ENCODE measurements around the gene CYFIP2. TPM values are rescaled to one million over a fixed set of nuclear protein-coding genes. Genes with fewer than 3 reads are reported as not detected.

Gene CYFIP2
- total and polyA plus RNA-seq, 2 donors (not counting 1 experiment from before 2014, with no cell fraction given), result 5.0 to 27.6 TPM

- H3K9ac ChIP-seq (ENCODE audit: insufficient read depth, low read length), result no peak overlapping the region
- TF ChIP-seq EZH2 (IDR thresholded peaks at IDR 0.05; ENCODE audit: low read length, missing control alignments), result no peak
- TF ChIP-seq, protein P1, sequence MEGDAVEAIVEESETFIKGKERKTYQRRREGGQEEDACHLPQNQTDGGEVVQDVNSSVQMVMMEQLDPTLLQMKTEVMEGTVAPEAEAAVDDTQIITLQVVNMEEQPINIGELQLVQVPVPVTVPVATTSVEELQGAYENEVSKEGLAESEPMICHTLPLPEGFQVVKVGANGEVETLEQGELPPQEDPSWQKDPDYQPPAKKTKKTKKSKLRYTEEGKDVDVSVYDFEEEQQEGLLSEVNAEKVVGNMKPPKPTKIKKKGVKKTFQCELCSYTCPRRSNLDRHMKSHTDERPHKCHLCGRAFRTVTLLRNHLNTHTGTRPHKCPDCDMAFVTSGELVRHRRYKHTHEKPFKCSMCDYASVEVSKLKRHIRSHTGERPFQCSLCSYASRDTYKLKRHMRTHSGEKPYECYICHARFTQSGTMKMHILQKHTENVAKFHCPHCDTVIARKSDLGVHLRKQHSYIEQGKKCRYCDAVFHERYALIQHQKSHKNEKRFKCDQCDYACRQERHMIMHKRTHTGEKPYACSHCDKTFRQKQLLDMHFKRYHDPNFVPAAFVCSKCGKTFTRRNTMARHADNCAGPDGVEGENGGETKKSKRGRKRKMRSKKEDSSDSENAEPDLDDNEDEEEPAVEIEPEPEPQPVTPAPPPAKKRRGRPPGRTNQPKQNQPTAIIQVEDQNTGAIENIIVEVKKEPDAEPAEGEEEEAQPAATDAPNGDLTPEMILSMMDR (conservative IDR thresholded peaks at IDR 0.05 in 1 of 2, IDR thresholded peaks at IDR 0.05 in 1 of 2; ENCODE audit: low read depth in 1 of 2, low read length in 2 of 2), result no peak
- H3K27me3 ChIP-seq (ENCODE audit: control insufficient read depth, insufficient read depth, low read length), result no peaks in the 10 kb centered on the region
- H3K4me2 ChIP-seq (ENCODE audit: extremely low read depth, insufficient read depth, low read length), result no peak overlapping the region
- no peak overlapping the region for H3K27ac ChIP-seq (ENCODE audit: insufficient read depth, low read length)
- H3K9me3 ChIP-seq (ENCODE audit: control insufficient read depth, insufficient read depth, low read depth, low read length), result no peaks in the 10 kb centered on the region
- no peak overlapping the region for H3K4me3 ChIP-seq (replicated peaks in 1 of 4; ENCODE audit: control extremely low read depth in 1 of 4, insufficient read depth in 1 of 4, low read depth in 3 of 4, low read length in 4 of 4)
- DNase-seq (ENCODE audit: low read depth in 2 of 2), result no peak
- no peaks in the 10 kb centered on the region for H4K20me1 ChIP-seq (ENCODE audit: control insufficient read depth, extremely low read depth, insufficient read depth, low read length)
- no peaks in the 10 kb centered on the region for H3K79me2 ChIP-seq (ENCODE audit: control insufficient read depth, insufficient read depth, low read length)
- H3K36me3 ChIP-seq (ENCODE audit: control insufficient read depth, insufficient read depth, low read length), result no peaks in the 10 kb centered on the region
- no peak overlapping the region for H2AFZ ChIP-seq (ENCODE audit: low read length)
- H3K4me1 ChIP-seq (ENCODE audit: control insufficient read depth, extremely low read depth, insufficient read depth, low read length), result peaks cover 4% of the 10 kb centered on the region
These were observed 97.1 kb downstream of the CYFIP2 start for GRCh38 chr5:157362982-157363381.

DNA sequence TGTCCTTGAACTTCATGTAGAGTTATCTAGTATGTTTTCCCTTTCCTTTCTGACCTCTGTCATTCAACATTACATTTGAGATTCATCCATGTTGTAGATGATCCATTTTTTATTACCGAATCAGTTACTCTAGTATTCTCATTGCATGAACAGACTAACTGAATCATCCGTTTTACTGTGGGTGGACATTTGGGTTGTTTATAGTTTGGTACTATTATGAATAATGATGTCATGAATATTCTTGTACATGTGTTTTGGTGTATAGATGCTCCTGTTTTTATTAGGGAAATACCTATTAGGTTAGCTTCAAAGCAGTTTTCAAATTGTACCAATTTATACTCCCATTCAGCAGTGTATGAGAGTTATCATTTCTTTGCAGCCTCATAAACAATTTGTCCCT is 99.8 kb downstream of the CYFIP2 start:
- Histone ChIP-seq H3K9ac (ENCODE audit: insufficient read depth, low read length) (no peak overlapping the region), H3K79me2 (ENCODE audit: control insufficient read depth, insufficient read depth, low read length) (no peaks in the 10 kb centered on the region), H3K4me2 (ENCODE audit: extremely low read depth, insufficient read depth, low read length) (no peak overlapping the region), H3K27me3 (ENCODE audit: control insufficient read depth, insufficient read depth, low read length) (no peaks in the 10 kb centered on the region), H4K20me1 (ENCODE audit: control insufficient read depth, extremely low read depth, insufficient read depth, low read length) (no peaks in the 10 kb centered on the region), H3K4me3 (replicated peaks in 1 of 4; ENCODE audit: control extremely low read depth in 1 of 4, insufficient read depth in 1 of 4, low read depth in 3 of 4, low read length in 4 of 4) (no peak overlapping the region), H3K36me3 (ENCODE audit: control insufficient read depth, insufficient read depth, low read length) (no peaks in the 10 kb centered on the region), H2AFZ (ENCODE audit: low read length) (no peak overlapping the region), H3K4me1 (ENCODE audit: control insufficient read depth, extremely low read depth, insufficient read depth, low read length) (peaks cover 4% of the 10 kb centered on the region), H3K27ac (ENCODE audit: insufficient read depth, low read length) (no peak overlapping the region), H3K9me3 (ENCODE audit: control insufficient read depth, insufficient read depth, low read depth, low read length) (no peaks in the 10 kb centered on the region)
- DNase-seq (ENCODE audit: low read depth in 2 of 2), result no peak
- TF ChIP-seq EZH2 (IDR thresholded peaks at IDR 0.05; ENCODE audit: low read length, missing control alignments), result no peak
- TF ChIP-seq, protein P1 (conservative IDR thresholded peaks at IDR 0.05 in 1 of 2, IDR thresholded peaks at IDR 0.05 in 1 of 2; ENCODE audit: low read depth in 1 of 2, low read length in 2 of 2), result no peak

DNA sequence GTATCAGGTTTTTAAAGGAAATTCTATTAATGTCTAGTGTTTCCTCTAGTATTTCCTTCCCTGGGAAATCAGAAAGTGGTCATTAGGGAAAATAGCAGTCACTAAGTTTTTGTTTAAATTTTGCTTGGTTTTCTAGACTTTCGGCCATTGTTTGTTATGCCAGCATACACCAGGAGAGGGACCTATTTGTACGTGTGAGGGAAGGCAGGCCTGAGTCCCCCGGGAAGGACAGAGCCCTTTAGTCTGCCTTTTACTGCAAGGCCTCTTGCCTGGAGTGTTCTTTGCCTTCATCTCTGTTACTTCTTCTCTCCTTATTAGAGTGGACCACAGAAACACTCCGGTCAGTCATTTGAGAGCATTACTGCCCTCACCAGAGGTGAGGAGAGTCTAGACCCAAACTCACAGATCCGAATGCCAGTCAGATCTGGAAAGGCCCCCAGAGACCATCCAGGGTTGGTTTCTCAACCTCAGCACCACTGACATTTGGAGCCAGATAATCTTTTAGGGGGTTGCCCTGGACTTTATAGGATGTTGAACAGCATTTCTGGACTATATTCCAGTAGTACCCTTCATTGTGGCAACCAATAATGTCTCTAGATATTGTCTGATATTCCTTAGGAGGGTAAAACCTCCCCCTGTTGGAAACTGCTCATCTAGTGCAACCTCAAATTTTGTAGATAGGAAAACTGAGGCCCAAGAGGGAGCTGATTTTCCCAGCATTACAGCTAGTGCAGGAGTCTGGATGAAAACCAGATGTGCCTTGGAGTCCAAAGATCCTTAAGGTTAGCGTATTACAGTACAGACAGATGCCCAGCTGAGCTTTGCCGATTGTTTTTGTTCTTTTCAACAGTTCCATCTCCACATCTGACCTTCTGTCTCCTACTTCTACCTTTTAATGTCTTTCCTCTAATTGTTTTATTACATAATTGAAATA is 101.1 kb downstream of the CYFIP2 start:
- no peaks in the 10 kb centered on the region for H3K36me3 ChIP-seq (ENCODE audit: control insufficient read depth, insufficient read depth, low read length)
- no peak overlapping the region for H3K4me3 ChIP-seq (replicated peaks in 1 of 4; ENCODE audit: control extremely low read depth in 1 of 4, insufficient read depth in 1 of 4, low read depth in 3 of 4, low read length in 4 of 4)
- peaks cover 8% of the 10 kb centered on the region for H3K4me1 ChIP-seq (ENCODE audit: control insufficient read depth, extremely low read depth, insufficient read depth, low read length)
- H3K4me2 ChIP-seq (ENCODE audit: extremely low read depth, insufficient read depth, low read length), result no peak overlapping the region
- no peaks in the 10 kb centered on the region for H3K9me3 ChIP-seq (ENCODE audit: control insufficient read depth, insufficient read depth, low read depth, low read length)
- no peaks in the 10 kb centered on the region for H3K27me3 ChIP-seq (ENCODE audit: control insufficient read depth, insufficient read depth, low read length)
- H2AFZ ChIP-seq (ENCODE audit: low read length), result no peak overlapping the region
- peak; percentile 80 to 82 for DNase-seq (ENCODE audit: low read depth in 2 of 2)
- TF ChIP-seq, protein P1 (conservative IDR thresholded peaks at IDR 0.05 in 1 of 2, IDR thresholded peaks at IDR 0.05 in 1 of 2; ENCODE audit: low read depth in 1 of 2, low read length in 2 of 2), result peak; percentile 70 to 77
- TF ChIP-seq EZH2 (IDR thresholded peaks at IDR 0.05; ENCODE audit: low read length, missing control alignments), result no peak
- H4K20me1 ChIP-seq (ENCODE audit: control insufficient read depth, extremely low read depth, insufficient read depth, low read length), result no peaks in the 10 kb centered on the region
- no peaks in the 10 kb centered on the region for H3K79me2 ChIP-seq (ENCODE audit: control insufficient read depth, insufficient read depth, low read length)
- no peak overlapping the region for H3K9ac ChIP-seq (ENCODE audit: insufficient read depth, low read length)
- no peak overlapping the region for H3K27ac ChIP-seq (ENCODE audit: insufficient read depth, low read length)

All from fibroblast of lung (primary cell).